PC-9 (cell line): ENCODE measurements around the gene GTF3C1. TPM values are rescaled to one million over a fixed set of nuclear protein-coding genes. Genes with fewer than 3 reads are reported as not detected.

ENCODE experiments used
- BruUV-seq: library from RNA; stranded (reverse); fragments of 400-500 nt; replicated peaks from 2 replicates; lab custom pipeline; 2021; lab: Mats Ljungman, UMichigan
- CTCF ChIA-PET: fragments of 300-600 bp; sonication (Branson Sonifier 250); formaldehyde crosslinking; loops from one replicate; lab custom pipeline; 2022; ENCODE audit warnings: antibody characterized with exemption; lab: Charles Lee
- POLR2A ChIA-PET: fragments of 300-600 bp; sonication (Branson Sonifier 250); formaldehyde crosslinking; loops from one replicate; lab custom pipeline; 2022; ENCODE audit warnings: antibody characterized with exemption; ENCODE audit not compliant: unreplicated experiment; lab: Charles Lee
- DNase-seq, 2 experiments: peaks; one replicate each; pipeline versions ENCODE4 v3.0.0 to v3.0.0-alpha.2; 2015 to 2022; ENCODE audit warnings: mixed read lengths in 1 of 2
- H2AFZ ChIP-seq: fragments of 200-600 bp; sonication (generic); 2 replicates; pipeline ENCODE4 v1.8.1; 2017; ENCODE audit warnings: antibody characterized with exemption
- H3F3A ChIP-seq: fragments of 200-600 bp; sonication (generic); 2 replicates; pipeline ENCODE4 v1.8.1; 2017; ENCODE audit warnings: antibody characterized with exemption, mild to moderate bottlenecking, low read depth; ENCODE audit not compliant: insufficient read depth
- H3K27ac ChIP-seq: fragments of 200-600 bp; sonication (generic); 2 replicates; pipeline ENCODE4 v1.6.1; 2016; ENCODE audit warnings: mixed run types
- H3K27me3 ChIP-seq: fragments of 200-600 bp; sonication (generic); 2 replicates; pipeline ENCODE4 v1.6.1; 2016; ENCODE audit warnings: low read depth, mixed run types; ENCODE audit not compliant: insufficient read depth
- H3K36me3 ChIP-seq: fragments of 200-600 bp; sonication (generic); 2 replicates; pipeline ENCODE4 v1.6.1; 2016; ENCODE audit warnings: low read depth, mixed run types
- H3K4me1 ChIP-seq: fragments of 200-600 bp; sonication (generic); replicated peaks from 2 replicates; pipeline ENCODE4 v1.6.1; 2016; ENCODE audit warnings: mixed run types; ENCODE audit not compliant: insufficient read depth
- H3K4me2 ChIP-seq: fragments of 200-600 bp; sonication (generic); 2 replicates; pipeline ENCODE4 v1.6.1; 2017; ENCODE audit warnings: mixed run types
- H3K4me3 ChIP-seq: fragments of 200-600 bp; sonication (generic); 2 replicates; pipeline ENCODE4 v1.6.1; 2016; ENCODE audit warnings: mixed run types
- H3K79me2 ChIP-seq: fragments of 200-600 bp; sonication (generic); 2 replicates; pipeline ENCODE4 v1.6.1; 2017; ENCODE audit warnings: low read depth, mixed run types
- H3K9me2 ChIP-seq: fragments of 200-600 bp; sonication (generic); 2 replicates; pipeline ENCODE4 v1.8.1; 2017; ENCODE audit warnings: mild to moderate bottlenecking; ENCODE audit not compliant: insufficient read depth
- H3K9me3 ChIP-seq: fragments of 200-600 bp; sonication (generic); 2 replicates; pipeline ENCODE4 v1.8.1; 2016; ENCODE audit warnings: low read depth; ENCODE audit not compliant: insufficient read depth
- H4K20me1 ChIP-seq: fragments of 200-600 bp; sonication (generic); 2 replicates; pipeline ENCODE4 v1.8.1; 2017; ENCODE audit not compliant: insufficient read depth
- CTCF ChIP-seq: fragments of 200-600 bp; sonication (generic); conservative IDR thresholded peaks from 2 replicates; pipeline ENCODE4 v1.6.1; 2017; ENCODE audit warnings: mixed run types, antibody characterized with exemption, mild to moderate bottlenecking, moderate library complexity
- EZH2 ChIP-seq: fragments of 200-600 bp; sonication (generic); IDR thresholded peaks from 2 replicates; pipeline ENCODE4 v1.8.0; 2017; ENCODE audit warnings: antibody characterized with exemption, low read depth
- intact Hi-C: fragments of 100-400 bp; cut with micrococcal nuclease; formaldehyde crosslinking; loops from one replicate; pipeline ENCODE4 v1.10.0; 2022; ENCODE audit not compliant: unreplicated experiment
- total RNA-seq: library from RNA; stranded (reverse); gene quantifications from 2 replicates; pipeline ENCODE4 v1.2.3, GENCODE V29; 2021

Gene GTF3C1
- total RNA-seq, 1 experiment from 2014 or later: 118 TPM

- Histone ChIP-seq H3K27me3 (peaks cover 16% of the 10 kb centered on the region), H3K36me3 (no peaks in the 10 kb centered on the region), H3K4me1 (no peaks in the 10 kb centered on the region), H3K79me2 (no peaks in the 10 kb centered on the region), H3K9me2 (no peaks in the 10 kb centered on the region), H3K4me2 (no peak overlapping the region), H3K4me3 (no peak overlapping the region), H3F3A (no peaks in the 10 kb centered on the region), H3K27ac (no peak overlapping the region), H2AFZ (no peak overlapping the region), H4K20me1 (no peaks in the 10 kb centered on the region), H3K9me3 (peaks cover 6% of the 10 kb centered on the region)
- ChIA-PET CTCF (no interaction called here), POLR2A (no interaction called here)
- no peak for DNase-seq
- BruUV-seq: no TSS peak
- TF ChIP-seq EZH2 (no peak), CTCF (no peak)
- intact Hi-C loops: no loop called here
Observed at GRCh38 chr16:27448532-27449433, 100.9 kb downstream of the GTF3C1 start.

DNA sequence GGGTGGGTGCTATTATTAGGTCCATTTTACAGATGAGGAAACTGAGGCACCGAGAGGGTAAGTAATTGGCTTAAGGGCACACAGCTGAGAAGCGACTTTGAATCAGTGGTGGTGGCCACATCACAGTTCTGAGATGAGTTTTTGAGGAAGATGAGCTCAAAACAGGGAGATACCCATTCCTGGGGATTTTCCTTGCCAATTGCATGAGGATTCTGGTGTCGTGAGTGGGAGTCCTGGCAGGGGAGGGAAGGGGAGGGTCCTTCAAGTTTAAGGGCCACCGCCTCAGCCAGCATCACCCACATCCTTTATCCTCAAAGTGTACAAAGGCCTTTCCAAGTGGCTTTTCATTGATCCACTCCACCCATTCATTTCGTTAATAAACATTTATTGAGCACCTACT is 102.4 kb downstream of the GTF3C1 start:
- H4K20me1 ChIP-seq: no peaks in the 10 kb centered on the region
- DNase-seq: no peak
- no peaks in the 10 kb centered on the region for H3K79me2 ChIP-seq
- no peaks in the 10 kb centered on the region for H3K36me3 ChIP-seq
- no peak overlapping the region for H3K27ac ChIP-seq
- H3K4me1 ChIP-seq: no peaks in the 10 kb centered on the region
- H3K27me3 ChIP-seq: peaks cover 16% of the 10 kb centered on the region
- BruUV-seq: no TSS peak
- H3K4me3 ChIP-seq: no peak overlapping the region
- peaks cover 6% of the 10 kb centered on the region for H3K9me3 ChIP-seq
- intact Hi-C loops: no loop called here
- ChIA-PET CTCF (no interaction called here), POLR2A (no interaction called here)
- no peaks in the 10 kb centered on the region for H3F3A ChIP-seq
- no peak for TF ChIP-seq CTCF
- no peak for TF ChIP-seq EZH2
- no peaks in the 10 kb centered on the region for H3K9me2 ChIP-seq
- no peak overlapping the region for H2AFZ ChIP-seq
- H3K4me2 ChIP-seq: no peak overlapping the region

GRCh38 chr16:27446721-27447120 is 103.0 kb downstream of the GTF3C1 start:
- H3K27ac ChIP-seq: no peak overlapping the region
- no peak overlapping the region for H3K4me3 ChIP-seq
- no peaks in the 10 kb centered on the region for H3K9me2 ChIP-seq
- H3F3A ChIP-seq: no peaks in the 10 kb centered on the region
- peaks cover 16% of the 10 kb centered on the region for H3K27me3 ChIP-seq
- BruUV-seq: no TSS peak
- H3K79me2 ChIP-seq: no peaks in the 10 kb centered on the region
- peaks cover 6% of the 10 kb centered on the region for H3K9me3 ChIP-seq
- no peaks in the 10 kb centered on the region for H3K4me1 ChIP-seq
- CTCF ChIA-PET: no interaction called here
- no peak for DNase-seq
- POLR2A ChIA-PET: no interaction called here
- intact Hi-C loops: no loop called here
- no peaks in the 10 kb centered on the region for H4K20me1 ChIP-seq
- H2AFZ ChIP-seq: no peak overlapping the region
- TF ChIP-seq CTCF (no peak), EZH2 (no peak)
- H3K36me3 ChIP-seq: no peaks in the 10 kb centered on the region
- no peak overlapping the region for H3K4me2 ChIP-seq
